Measurements from ENCODE around the gene VPS37C. TPM values are rescaled to one million over a fixed set of nuclear protein-coding genes. Genes with fewer than 3 reads are reported as not detected.

Gene VPS37C
- total RNA-seq, 1 donor from 2014 or later: 27.8 TPM

DNA sequence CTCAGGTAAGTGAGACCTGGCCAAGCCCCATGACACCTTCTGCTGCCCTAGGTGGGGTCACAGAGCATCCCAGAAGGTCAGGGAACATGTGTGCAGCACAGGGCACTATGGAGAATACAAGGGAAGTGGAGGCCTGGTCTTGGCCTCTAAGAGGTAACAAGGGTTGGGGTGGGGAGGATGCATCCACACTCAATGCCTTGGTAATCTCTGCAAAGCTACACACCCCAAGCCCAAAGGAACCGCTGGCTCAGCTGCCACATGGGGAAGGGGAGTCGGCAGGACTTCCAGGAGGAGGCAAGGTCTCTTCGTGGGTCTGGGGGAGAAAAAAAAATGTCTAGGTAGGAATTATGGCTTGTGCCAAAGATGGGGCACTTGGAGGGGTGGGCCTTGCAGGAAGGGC lies 41.7 kb downstream of the VPS37C start:
- Mint-ChIP-seq H3K4me1 (ENCODE audit: unreplicated experiment) (peaks cover 28% of the 10 kb centered on the region), H3K9me3 (no peaks in the 10 kb centered on the region), H3K4me3 (no peak overlapping the region), H3K27me3 (no peaks in the 10 kb centered on the region), H3K27ac (no peak overlapping the region), H3K36me3 (no peaks in the 10 kb centered on the region)
- TF ChIP-seq, protein P1, sequence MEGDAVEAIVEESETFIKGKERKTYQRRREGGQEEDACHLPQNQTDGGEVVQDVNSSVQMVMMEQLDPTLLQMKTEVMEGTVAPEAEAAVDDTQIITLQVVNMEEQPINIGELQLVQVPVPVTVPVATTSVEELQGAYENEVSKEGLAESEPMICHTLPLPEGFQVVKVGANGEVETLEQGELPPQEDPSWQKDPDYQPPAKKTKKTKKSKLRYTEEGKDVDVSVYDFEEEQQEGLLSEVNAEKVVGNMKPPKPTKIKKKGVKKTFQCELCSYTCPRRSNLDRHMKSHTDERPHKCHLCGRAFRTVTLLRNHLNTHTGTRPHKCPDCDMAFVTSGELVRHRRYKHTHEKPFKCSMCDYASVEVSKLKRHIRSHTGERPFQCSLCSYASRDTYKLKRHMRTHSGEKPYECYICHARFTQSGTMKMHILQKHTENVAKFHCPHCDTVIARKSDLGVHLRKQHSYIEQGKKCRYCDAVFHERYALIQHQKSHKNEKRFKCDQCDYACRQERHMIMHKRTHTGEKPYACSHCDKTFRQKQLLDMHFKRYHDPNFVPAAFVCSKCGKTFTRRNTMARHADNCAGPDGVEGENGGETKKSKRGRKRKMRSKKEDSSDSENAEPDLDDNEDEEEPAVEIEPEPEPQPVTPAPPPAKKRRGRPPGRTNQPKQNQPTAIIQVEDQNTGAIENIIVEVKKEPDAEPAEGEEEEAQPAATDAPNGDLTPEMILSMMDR (conservative IDR thresholded peaks at IDR 0.05): no peak
- DNase-seq (ENCODE audit: extremely low spot score, unreplicated experiment): no peak

DNA sequence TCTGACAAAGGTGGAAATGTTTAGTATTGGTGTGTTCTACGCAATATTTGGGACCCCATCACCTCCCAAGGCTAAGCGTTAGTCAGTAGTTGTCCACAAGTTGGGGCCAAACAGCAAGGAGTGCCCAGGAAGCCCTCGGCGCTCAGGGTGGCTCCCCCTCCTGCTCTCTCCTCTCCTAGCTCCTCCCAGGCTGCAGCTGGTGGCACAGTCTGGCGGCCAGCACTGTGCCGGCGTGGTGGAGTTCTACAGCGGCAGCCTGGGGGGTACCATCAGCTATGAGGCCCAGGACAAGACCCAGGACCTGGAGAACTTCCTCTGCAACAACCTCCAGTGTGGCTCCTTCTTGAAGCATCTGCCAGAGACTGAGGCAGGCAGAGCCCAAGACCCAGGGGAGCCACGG lies 42.2 kb downstream of the VPS37C start:
- H3K9me3 Mint-ChIP-seq: no peaks in the 10 kb centered on the region
- DNase-seq (ENCODE audit: extremely low spot score, unreplicated experiment): no peak
- no peaks in the 10 kb centered on the region for H3K27me3 Mint-ChIP-seq
- no peaks in the 10 kb centered on the region for H3K36me3 Mint-ChIP-seq
- H3K4me1 Mint-ChIP-seq (ENCODE audit: unreplicated experiment): peaks cover 23% of the 10 kb centered on the region
- TF ChIP-seq, protein P1 (conservative IDR thresholded peaks at IDR 0.05): no peak
- no peak overlapping the region for H3K27ac Mint-ChIP-seq
- no peak overlapping the region for H3K4me3 Mint-ChIP-seq

DNA sequence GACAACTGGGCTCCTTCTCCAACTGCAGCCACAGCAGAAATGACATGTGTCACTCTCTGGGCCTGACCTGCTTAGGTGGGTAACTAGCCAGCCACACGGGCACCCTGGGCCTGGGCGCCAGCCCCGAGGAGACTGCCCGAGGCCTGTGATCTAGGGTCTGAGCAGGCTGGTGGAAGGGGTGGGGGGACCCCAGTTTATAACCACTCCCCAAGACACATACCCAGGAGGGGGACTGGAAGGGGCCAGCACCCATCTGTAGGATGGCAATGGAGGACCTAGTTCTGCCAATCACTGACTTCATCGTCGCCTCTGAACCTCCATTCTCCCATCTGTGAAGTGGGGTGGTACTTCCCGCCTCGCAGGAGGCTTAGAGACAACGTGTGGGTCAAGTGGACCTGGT lies 42.8 kb downstream of the VPS37C start:
- Mint-ChIP-seq H3K4me3 (no peak overlapping the region), H3K27me3 (no peaks in the 10 kb centered on the region), H3K4me1 (ENCODE audit: unreplicated experiment) (peaks cover 20% of the 10 kb centered on the region), H3K36me3 (no peaks in the 10 kb centered on the region), H3K27ac (no peak overlapping the region), H3K9me3 (no peaks in the 10 kb centered on the region)
- no peak for DNase-seq (ENCODE audit: extremely low spot score, unreplicated experiment)
- TF ChIP-seq, protein P1 (conservative IDR thresholded peaks at IDR 0.05): no peak

DNA sequence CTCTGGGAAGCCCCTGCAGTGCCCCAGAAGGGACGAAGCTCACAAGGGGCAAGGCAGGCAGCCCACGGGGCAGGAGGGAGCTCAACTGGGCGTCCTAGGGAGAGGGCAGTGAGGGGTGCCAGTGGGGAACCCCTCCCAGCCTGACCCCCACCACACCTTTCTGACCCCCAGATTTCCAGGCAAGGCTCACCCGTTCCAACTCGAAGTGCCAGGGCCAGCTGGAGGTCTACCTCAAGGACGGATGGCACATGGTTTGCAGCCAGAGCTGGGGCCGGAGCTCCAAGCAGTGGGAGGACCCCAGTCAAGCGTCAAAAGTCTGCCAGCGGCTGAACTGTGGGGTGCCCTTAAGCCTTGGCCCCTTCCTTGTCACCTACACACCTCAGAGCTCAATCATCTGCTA lies 43.2 kb downstream of the VPS37C start:
- H3K9me3 Mint-ChIP-seq: no peaks in the 10 kb centered on the region
- no peaks in the 10 kb centered on the region for H3K27me3 Mint-ChIP-seq
- no peak overlapping the region for H3K27ac Mint-ChIP-seq
- H3K4me3 Mint-ChIP-seq: no peak overlapping the region
- peaks cover 20% of the 10 kb centered on the region for H3K4me1 Mint-ChIP-seq (ENCODE audit: unreplicated experiment)
- TF ChIP-seq, protein P1 (conservative IDR thresholded peaks at IDR 0.05): no peak
- DNase-seq (ENCODE audit: extremely low spot score, unreplicated experiment): no peak
- H3K36me3 Mint-ChIP-seq: no peaks in the 10 kb centered on the region

DNA sequence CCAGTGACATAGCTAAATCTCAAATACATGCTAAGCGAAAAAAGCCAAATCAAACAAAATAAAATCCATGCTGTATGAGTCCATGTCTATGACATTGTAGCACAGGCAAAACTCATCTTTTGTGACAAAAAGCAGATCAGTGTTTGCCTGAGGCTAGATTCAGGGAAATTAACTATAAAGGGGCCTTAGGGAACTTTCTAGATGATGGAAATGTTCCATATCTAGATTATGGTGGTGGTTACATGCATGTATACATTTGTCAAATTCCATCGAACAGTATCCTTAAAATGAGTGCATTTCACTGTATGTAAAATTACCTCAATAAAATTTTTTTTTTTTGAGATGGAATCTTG lies 44.1 kb downstream of the VPS37C start:
- H3K27ac Mint-ChIP-seq: peak overlapping the region; percentile 39
- no peaks in the 10 kb centered on the region for H3K27me3 Mint-ChIP-seq
- TF ChIP-seq, protein P1 (conservative IDR thresholded peaks at IDR 0.05): no peak
- H3K4me3 Mint-ChIP-seq: no peak overlapping the region
- no peaks in the 10 kb centered on the region for H3K36me3 Mint-ChIP-seq
- peaks cover 20% of the 10 kb centered on the region for H3K4me1 Mint-ChIP-seq (ENCODE audit: unreplicated experiment)
- DNase-seq (ENCODE audit: extremely low spot score, unreplicated experiment): no peak
- H3K9me3 Mint-ChIP-seq: no peaks in the 10 kb centered on the region

Data from type B pancreatic cell (in vitro differentiated cells).